ENCODE results near the gene FYCO1.

DNA sequence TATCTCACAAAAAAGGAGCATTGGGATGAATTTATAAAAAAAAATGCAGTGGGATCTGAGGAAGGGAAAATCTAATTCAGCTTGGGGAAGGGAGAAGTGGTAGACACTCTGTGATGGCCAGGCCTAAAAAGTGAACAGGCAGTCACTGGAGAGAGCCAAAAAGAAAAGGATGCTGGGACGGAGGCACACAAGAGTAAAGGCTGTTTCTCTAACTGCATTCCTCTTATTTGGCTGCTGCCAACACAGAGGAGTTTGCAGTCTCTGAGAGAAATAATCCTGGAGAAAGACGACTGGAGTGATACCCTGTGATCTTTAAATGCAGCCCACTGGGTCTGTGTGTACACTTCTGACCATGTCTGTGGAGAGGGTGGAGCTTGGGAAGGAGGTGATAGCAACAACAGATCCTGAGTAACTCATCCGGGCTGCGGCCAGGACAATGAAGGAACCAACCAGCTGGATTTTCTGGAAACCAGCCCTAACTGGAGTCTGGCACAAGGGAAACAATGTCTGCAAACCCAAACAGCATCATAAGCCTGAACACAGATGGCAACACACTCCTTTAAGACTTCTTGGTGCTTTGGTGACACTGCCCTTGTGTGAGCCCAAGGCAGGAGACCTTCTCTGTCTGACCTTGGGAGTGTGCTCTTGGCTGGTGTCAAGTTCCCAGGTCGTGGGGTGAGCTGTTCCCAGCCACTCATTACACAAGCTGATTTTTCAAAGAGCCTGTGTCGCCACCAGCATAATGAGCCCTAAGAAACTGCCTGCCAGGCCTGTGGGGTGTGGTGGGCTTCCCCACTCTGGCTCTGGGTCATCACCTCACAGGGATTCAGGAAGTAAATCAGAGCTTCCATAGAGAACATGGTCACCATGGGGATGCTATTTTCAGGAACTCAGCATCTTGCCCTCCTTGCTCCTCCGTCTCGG is 8.0 kb downstream of the FYCO1 start:
- TF ChIP-seq POLR2A (IDR thresholded peaks at IDR 0.05; ENCODE audit: low read depth, low read length) (no peak), SPI1 (IDR thresholded peaks at IDR 0.05; ENCODE audit: low read depth, low read length) (no peak), TAF1 (IDR thresholded peaks at IDR 0.05; ENCODE audit: low read depth, low read length) (no peak), POLR2AphosphoS5 (IDR thresholded peaks at IDR 0.05; ENCODE audit: low read depth, low read length) (no peak), PAX5 (IDR thresholded peaks at IDR 0.05; ENCODE audit: insufficient read depth, low read length, severe bottlenecking) (no peak), POU2F2 (IDR thresholded peaks at IDR 0.05; ENCODE audit: low read depth, low read length) (no peak)
